AG09309 (cell line): Measurements from ENCODE around the gene FEV.

Experiments used
- DNase-seq: peaks from one replicate; pipeline ENCODE4 v3.0.0-alpha.2; 2010; ENCODE audit warnings: low read depth
- H3K4me3 ChIP-seq: 2 replicates; pipeline ENCODE4 v1.5.1; 2011; ENCODE audit warnings: mild to moderate bottlenecking, low read depth, low read length, moderate library complexity; ENCODE audit not compliant: control insufficient read depth
- CTCF ChIP-seq: IDR thresholded peaks from 2 replicates; pipeline ENCODE4 v1.5.1; 2011; ENCODE audit warnings: mild to moderate bottlenecking, low read depth, low read length, inconsistent platforms; ENCODE audit not compliant: insufficient read depth, control insufficient read depth; ENCODE audit errors: missing control alignments

FEV gene

DNA sequence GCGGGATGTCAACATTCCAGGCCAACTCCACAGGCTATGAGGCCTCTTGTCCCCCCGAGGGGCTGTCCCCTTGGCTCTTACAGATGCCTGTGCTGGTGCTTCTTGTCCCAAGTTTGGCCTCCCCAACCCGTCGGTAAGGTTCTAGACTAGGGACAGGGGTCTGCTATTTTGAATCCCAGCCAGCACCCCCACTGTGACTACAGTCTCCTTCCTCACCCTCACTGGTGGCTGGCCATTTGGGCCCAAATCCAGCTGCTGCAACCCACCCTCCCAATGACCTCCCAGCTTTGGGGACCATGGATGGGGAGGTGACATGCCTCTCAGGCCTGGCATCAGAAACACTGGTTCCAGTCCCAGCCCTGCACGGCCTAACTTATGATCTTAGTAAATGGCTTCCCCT is 37.6 kb upstream of the FEV start:
- TF ChIP-seq CTCF: no peak
- no peak overlapping the region for H3K4me3 ChIP-seq
- no peak for DNase-seq

- TF ChIP-seq CTCF: no peak
Observed at GRCh38 chr2:219022041-219022440, 37.1 kb upstream of the FEV start.

DNA sequence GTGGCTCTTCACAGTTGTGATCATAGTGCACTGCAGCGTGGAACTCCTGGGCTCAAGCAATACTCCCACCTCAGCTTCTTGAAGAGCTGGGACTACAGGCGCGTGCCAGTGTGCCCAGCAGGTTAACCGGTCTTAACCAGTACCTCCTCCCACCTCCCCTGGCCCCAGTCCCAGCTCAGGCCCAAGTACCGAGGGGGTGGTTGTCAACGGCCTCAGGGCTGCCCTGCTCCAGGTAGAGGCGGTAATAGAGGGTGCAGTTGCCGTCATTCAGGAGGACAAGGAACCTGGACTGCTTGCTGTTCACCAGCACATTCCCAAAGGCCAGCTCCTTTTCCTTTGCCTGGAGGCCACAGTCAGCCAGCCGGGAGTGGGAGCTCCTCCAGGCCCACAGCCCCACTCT is 36.6 kb upstream of the FEV start:
- H3K4me3 ChIP-seq: no peak overlapping the region
- DNase-seq: no peak
- TF ChIP-seq CTCF: no peak

More at GRCh38 chr2:219022041-219022440, 37.1 kb upstream of the FEV start:
- no peak for DNase-seq
- no peak overlapping the region for H3K4me3 ChIP-seq

DNA sequence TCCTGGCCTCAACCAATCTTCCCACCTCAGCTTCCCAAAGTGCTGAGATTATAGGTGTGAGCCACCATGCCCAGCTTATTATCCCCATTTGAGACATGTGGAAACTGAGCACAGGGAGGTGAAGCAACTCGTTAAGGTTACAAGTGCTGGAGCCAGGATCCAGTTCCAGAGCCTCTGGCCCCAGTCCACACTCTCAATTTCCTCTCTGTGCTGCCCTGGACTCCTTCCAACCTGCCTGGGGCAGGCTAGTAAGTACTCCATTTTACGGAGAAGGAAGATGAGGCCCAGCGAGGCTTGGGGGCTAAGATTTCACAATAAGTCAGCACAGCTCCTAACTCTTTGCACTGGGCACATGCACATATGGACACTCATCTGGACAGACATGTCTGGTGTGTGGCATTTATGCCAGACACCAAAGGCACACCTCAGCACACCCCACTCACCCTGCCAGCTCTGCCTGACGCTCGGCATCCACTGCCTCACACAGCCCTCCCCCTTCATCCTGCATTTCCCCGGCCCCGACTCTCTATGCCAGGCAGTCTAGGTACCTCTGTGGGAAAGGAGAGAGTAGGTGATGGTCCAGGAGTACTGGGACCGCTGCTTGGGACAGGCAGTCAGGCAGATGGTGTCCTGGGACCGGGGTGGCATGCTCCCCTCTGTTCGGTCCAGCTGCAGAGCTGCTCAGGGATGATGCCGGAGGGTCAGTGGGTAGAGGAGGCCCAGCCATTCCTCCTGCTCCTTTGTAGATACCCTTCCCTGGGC is 35.8 kb upstream of the FEV start:
- no peak for TF ChIP-seq CTCF
- no peak for DNase-seq
- H3K4me3 ChIP-seq: no peak overlapping the region

GRCh38 chr2:219019436-219019835 is 34.5 kb upstream of the FEV start:
- no peak for TF ChIP-seq CTCF
- no peak overlapping the region for H3K4me3 ChIP-seq
- no peak for DNase-seq

DNA sequence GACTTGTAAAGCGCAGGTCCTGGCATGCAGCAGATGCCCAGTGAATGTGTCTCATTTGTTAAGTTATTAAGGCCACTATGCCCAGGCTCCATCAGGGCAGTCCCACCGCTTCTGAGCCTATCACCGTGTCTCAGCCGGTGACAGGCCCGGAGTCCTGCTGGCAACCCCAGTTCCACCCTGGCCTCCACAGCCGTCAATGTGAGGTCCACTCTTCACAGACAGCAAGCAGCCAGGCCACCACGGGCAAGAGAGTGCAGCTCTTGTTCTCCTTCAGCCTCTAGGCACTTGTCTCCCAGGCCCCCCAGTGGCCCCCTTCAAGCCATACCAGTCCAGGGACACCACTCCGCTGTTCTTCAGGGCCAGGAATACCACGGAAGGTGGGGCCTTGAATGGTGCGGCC is 33.7 kb upstream of the FEV start:
- DNase-seq: no peak
- no peak for TF ChIP-seq CTCF
- H3K4me3 ChIP-seq: no peak overlapping the region
